Brain microvascular endothelial cell (primary cell): ENCODE measurements around the gene PBX3.

ENCODE experiments used
- DNase-seq: peaks from one replicate; pipeline ENCODE4 v3.0.0-alpha.2; 2020
- H3K27ac ChIP-seq: fragments of 250-450 bp; sonication (Bioruptor Pico); 2 replicates; pipeline ENCODE4 v1.5.1; 2020; ENCODE audit warnings: mild to moderate bottlenecking, moderate library complexity
- H3K27me3 ChIP-seq: fragments of 250-450 bp; sonication (Bioruptor Pico); replicated peaks from 2 replicates; pipeline ENCODE4 v1.5.1; 2020; ENCODE audit warnings: mild to moderate bottlenecking
- H3K36me3 ChIP-seq: fragments of 250-450 bp; sonication (Bioruptor Pico); replicated peaks from 2 replicates; pipeline ENCODE4 v1.5.1; 2020; ENCODE audit warnings: mild to moderate bottlenecking
- H3K4me3 ChIP-seq: 2 replicates; pipeline ENCODE4 v1.5.1; 2011; ENCODE audit warnings: low read depth, mild to moderate bottlenecking, control low read depth, low read length, moderate library complexity
- CTCF ChIP-seq: IDR thresholded peaks from 2 replicates; pipeline ENCODE4 v1.5.1; 2011; ENCODE audit warnings: low read depth, mild to moderate bottlenecking, moderate library complexity, low read length, control low read depth, inconsistent platforms; ENCODE audit errors: missing control alignments
- in situ Hi-C: cut with HindIII; loops from 2 replicates; pipeline ENCODE4 v1.10.0; 2017; ENCODE audit warnings: low sequenced_read_pairs, low pct_ligation_motif_present

Gene PBX3

DNA sequence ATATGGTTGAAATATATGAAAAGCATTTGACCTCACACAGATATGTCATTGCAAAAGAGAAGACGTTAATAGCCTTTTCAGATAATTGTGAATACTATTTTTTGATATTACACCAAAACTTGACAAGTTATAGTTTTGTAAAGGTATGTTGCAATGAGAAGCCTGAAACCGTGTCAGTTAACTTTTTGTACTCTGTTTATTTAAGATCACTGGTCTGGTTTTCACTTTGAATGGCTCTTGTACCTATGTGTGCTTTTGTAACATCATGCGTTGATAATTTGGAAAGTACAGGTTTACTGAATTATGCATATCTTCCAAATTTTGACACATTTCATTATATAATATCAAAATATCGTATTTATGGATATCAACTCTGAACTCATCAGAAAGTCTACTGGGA is 177.2 kb downstream of the PBX3 start:
- TF ChIP-seq CTCF, result no peak
- Histone ChIP-seq H3K4me3 (no peak overlapping the region), H3K27me3 (no peaks in the 10 kb centered on the region), H3K27ac (no peak overlapping the region), H3K36me3 (no peaks in the 10 kb centered on the region)
- DNase-seq, result no peak
- in situ Hi-C loops, result no loop called here

DNA sequence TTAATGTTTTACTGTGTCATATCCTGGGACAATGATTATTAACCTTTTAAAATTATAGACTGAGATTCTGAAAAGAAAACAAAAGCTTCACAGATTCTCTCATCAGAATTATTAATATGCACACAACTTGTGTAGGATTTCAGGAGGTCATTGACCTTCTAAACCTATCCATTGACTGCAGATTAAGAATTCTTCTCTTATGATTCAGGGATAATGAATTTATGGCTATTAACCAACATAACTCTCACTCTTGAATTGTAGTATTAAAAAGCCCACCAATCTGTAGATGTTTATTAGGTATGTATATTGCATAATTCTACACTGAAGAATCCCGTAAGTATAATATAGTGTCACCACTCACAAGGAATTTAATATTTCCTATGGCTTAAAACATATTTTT is 179.8 kb downstream of the PBX3 start:
- Histone ChIP-seq H3K4me3 (no peak overlapping the region), H3K27me3 (no peaks in the 10 kb centered on the region), H3K27ac (no peak overlapping the region), H3K36me3 (no peaks in the 10 kb centered on the region)
- no peak for DNase-seq
- TF ChIP-seq CTCF, result no peak
- in situ Hi-C loops, result no loop called here

- in situ Hi-C loops, result no loop called here
These were observed 182.7 kb downstream of the PBX3 start for GRCh38 chr9:125929846-125930245.

DNA sequence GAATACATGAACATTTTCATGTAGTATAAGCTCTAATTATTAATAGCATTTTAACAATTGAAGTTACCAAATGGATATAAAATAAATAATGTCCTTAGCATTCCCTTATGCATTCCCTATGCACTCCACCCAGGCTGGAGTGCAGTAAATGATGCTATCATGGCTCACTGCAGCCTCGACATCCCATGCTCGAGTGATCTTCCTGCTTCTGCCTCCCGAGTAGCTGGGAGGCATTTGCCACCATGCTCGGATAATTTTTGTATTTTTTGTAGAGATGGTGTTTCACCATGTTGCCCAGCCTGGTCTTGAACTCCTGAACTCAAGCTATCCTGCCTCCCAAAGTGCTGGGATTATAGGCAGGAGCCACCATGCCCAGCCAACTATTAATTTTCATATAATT is 184.0 kb downstream of the PBX3 start:
- DNase-seq, result no peak
- no peak overlapping the region for H3K27ac ChIP-seq
- no peak for TF ChIP-seq CTCF
- H3K36me3 ChIP-seq, result no peaks in the 10 kb centered on the region
- H3K27me3 ChIP-seq, result no peaks in the 10 kb centered on the region
- in situ Hi-C loops, result no loop called here
- no peak overlapping the region for H3K4me3 ChIP-seq

More at GRCh38 chr9:125929846-125930245, 182.7 kb downstream of the PBX3 start:
- no peaks in the 10 kb centered on the region for H3K27me3 ChIP-seq
- no peak for TF ChIP-seq CTCF
- no peak for DNase-seq
- H3K4me3 ChIP-seq, result no peak overlapping the region
- no peaks in the 10 kb centered on the region for H3K36me3 ChIP-seq
- H3K27ac ChIP-seq, result no peak overlapping the region

DNA sequence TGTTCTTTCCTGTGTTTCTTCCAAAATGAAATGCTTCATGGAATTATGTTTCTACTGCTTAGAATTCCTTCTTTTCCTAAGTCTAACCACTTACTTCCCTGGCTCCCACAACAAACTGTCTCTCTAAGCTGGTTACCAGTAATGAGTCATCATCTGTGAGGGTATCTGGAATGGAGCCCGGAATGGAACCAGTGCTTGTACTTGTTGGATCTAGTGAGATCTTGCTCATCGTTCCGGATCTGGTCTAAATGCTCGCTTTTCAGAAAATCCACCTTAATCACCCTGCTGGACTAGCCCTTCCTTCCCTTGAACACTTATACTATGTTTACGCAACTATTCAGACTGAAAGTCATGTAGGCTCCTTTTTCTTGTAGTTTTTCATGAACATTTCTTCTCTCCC is 184.8 kb downstream of the PBX3 start:
- H3K27me3 ChIP-seq, result no peaks in the 10 kb centered on the region
- H3K36me3 ChIP-seq, result no peaks in the 10 kb centered on the region
- peak overlapping the region; percentile 47 for H3K27ac ChIP-seq
- H3K4me3 ChIP-seq, result no peak overlapping the region
- TF ChIP-seq CTCF, result no peak
- peak; percentile 97 for DNase-seq
- in situ Hi-C loops, result no loop called here

DNA sequence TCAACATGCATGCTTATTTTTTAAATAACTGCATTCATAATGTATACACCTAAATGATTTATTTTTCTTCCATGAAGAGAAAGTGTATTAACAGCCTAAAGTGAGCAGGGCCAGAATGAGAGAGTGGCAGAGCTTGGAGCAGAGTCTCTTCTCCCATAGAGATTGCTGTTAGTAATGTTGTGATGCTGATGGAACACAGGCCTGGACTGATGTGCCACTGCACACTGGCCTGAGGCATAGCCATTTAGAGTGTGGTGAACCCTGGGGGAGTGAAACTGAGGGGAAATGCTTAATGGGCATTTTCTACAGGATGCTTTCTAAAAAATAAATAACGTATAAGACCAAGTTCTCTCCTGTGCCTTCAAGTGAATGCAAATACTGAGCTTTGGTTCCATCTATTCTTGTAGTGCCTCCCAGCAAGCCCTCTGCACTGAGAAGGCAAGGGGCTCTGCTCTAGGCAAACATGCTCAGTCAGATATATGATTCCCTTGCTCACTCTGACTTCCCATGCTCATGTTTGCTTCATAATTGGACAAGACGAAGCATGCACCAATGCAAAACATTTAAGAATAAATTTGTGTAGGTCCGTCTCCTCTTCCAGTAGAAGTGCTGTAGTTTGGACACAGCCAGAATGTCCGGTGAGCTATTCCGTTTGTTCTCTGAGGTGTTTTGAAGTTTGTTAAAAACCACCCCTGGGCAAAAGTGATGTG is 185.7 kb downstream of the PBX3 start:
- no peak overlapping the region for H3K27ac ChIP-seq
- no peak for DNase-seq

More for the DNA sequence above, 185.7 kb downstream of the PBX3 start:
- Histone ChIP-seq H3K36me3 (no peaks in the 10 kb centered on the region), H3K4me3 (no peak overlapping the region), H3K27me3 (no peaks in the 10 kb centered on the region)
- in situ Hi-C loops, result no loop called here
- TF ChIP-seq CTCF, result no peak
